HepG2 (cell line): ENCODE data around the gene ARTN. TPM values are rescaled to one million over a fixed set of nuclear protein-coding genes. Genes with fewer than 3 reads are reported as not detected.

Source experiments
- ATAC-seq: fragments of 200-7000 bp; cut with Tn5 transposase; 3 replicates; pipeline ENCODE4 v1.9.1; 2020; ENCODE audit warnings: mild to moderate bottlenecking, moderate library complexity
- BruUV-seq: library from RNA; stranded (reverse); fragments of 400-500 nt; replicated peaks from 2 replicates; lab custom pipeline; 2021; lab: Mats Ljungman, UMichigan
- CTCF ChIA-PET: fragments of 300-600 bp; formaldehyde crosslinking; extraction: SDS; loops from one replicate; lab custom pipeline; 2021; ENCODE audit warnings: low total read pairs, inconsistent platforms, low intra/inter-chr PET ratio; lab: Yijun Ruan, JAX
- POLR2A ChIA-PET: fragments of 350-600 bp; sonication (Branson Sonifier 250); formaldehyde crosslinking; loops from one replicate; lab custom pipeline; 2020; ENCODE audit warnings: antibody characterized with exemption, inconsistent platforms; lab: Yijun Ruan, JAX
- DNase-seq: peaks from one replicate; pipeline ENCODE4 v3.0.0-alpha.2; 2015; ENCODE audit warnings: low spot score
- FAIRE-seq: peaks from 3 replicates; lab custom pipeline; 2011; peaks lifted over from hg19 to GRCh38; lab: Jason Lieb, UNC
- H2AFZ ChIP-seq: one replicate; pipeline ENCODE4 v1.6.1; 2011; ENCODE audit warnings: low read length, inconsistent platforms
- H3K27ac ChIP-seq: fragments of 300-600 bp; 3 replicates; pipeline ENCODE4 v1.8.0; 2011; ENCODE audit warnings: mixed run types, mild to moderate bottlenecking, mixed read lengths, low read length, inconsistent platforms; ENCODE audit not compliant: insufficient read depth; ENCODE audit errors: extremely low read length
- H3K27me3 ChIP-seq, 2 experiments: fragments of 200-600 bp in 1 of 2; 2 replicates in 1 of 2; 3 replicates in 1 of 2; pipeline versions ENCODE4 v1.6.0 to v1.8.0; 2011; ENCODE audit warnings: low read length in 2 of 2, mild to moderate bottlenecking in 2 of 2, moderate library complexity in 2 of 2, inconsistent platforms in 1 of 2; ENCODE audit not compliant: insufficient read depth in 2 of 2, control insufficient read depth in 1 of 2
- H3K36me3 ChIP-seq, 2 experiments: fragments of 200-600 bp in 1 of 2; replicated peaks in 1 of 2; 2 replicates in 1 of 2; 3 replicates in 1 of 2; pipeline versions ENCODE4 v1.5.1 to v1.8.0; 2011; ENCODE audit warnings: low read length in 2 of 2, inconsistent platforms in 1 of 2; ENCODE audit not compliant: insufficient read depth in 2 of 2, control insufficient read depth in 1 of 2
- H3K4me1 ChIP-seq: 2 replicates; pipeline ENCODE4 v1.5.1; 2012; ENCODE audit warnings: low read length, inconsistent platforms; ENCODE audit not compliant: insufficient read depth
- H3K4me2 ChIP-seq: 2 replicates; pipeline ENCODE4 v1.6.0; 2011; ENCODE audit warnings: low read depth, low read length, inconsistent platforms
- H3K4me3 ChIP-seq, 3 experiments: fragments of 200-600 bp in 1 of 3; sonication (generic), shearing (Covaris generic) in 1 of 3; replicated peaks in 1 of 3; 2 replicates each; pipeline ENCODE4 v1.5.1; 2011 to 2016; ENCODE audit warnings: low read length in 3 of 3, inconsistent platforms in 2 of 3, low read depth in 2 of 3, mild to moderate bottlenecking in 2 of 3, control low read depth in 1 of 3, mixed read lengths in 1 of 3; ENCODE audit not compliant: insufficient read depth in 1 of 3
- H3K79me2 ChIP-seq: one replicate; pipeline ENCODE4 v1.6.1; 2011; ENCODE audit warnings: low read length, inconsistent platforms; ENCODE audit not compliant: insufficient read depth
- H3K9ac ChIP-seq: 2 replicates; pipeline ENCODE4 v1.6.0; 2011; ENCODE audit warnings: mild to moderate bottlenecking, low read depth, low read length, inconsistent platforms; ENCODE audit not compliant: insufficient read depth
- H3K9me3 ChIP-seq: 2 replicates; pipeline ENCODE4 v1.5.1; 2012; ENCODE audit warnings: mild to moderate bottlenecking, low read length
- H4K20me1 ChIP-seq: 2 replicates; pipeline ENCODE4 v1.6.0; 2011; ENCODE audit warnings: inconsistent platforms, mild to moderate bottlenecking, low read length, moderate library complexity; ENCODE audit not compliant: insufficient read depth
- MED1 ChIP-seq: sonication (generic); formaldehyde crosslinking; IDR thresholded peaks from 2 replicates; pipeline ENCODE4 v1.4.0; 2020; ENCODE audit warnings: missing genetic modification reagents
- RFX3 ChIP-seq: IDR thresholded peaks from 2 replicates; pipeline ENCODE4 v1.6.1; 2016; ENCODE audit warnings: missing biosample characterization, missing genetic modification reagents
- SP2 ChIP-seq: sonication (generic); formaldehyde crosslinking; IDR thresholded peaks from 2 replicates; pipeline ENCODE4 v1.5.1; 2020; ENCODE audit warnings: mild to moderate bottlenecking, missing genetic modification reagents
- ZBTB42 ChIP-seq: sonication (generic); formaldehyde crosslinking; IDR thresholded peaks from 2 replicates; pipeline ENCODE4 v1.5.0; 2020; ENCODE audit warnings: mild to moderate bottlenecking, missing genetic modification reagents
- ZFP90 ChIP-seq: sonication (generic); formaldehyde crosslinking; IDR thresholded peaks from 2 replicates; pipeline ENCODE4 v1.8.0; 2022; ENCODE audit warnings: missing genetic modification reagents, mild to moderate bottlenecking, inconsistent platforms, borderline replicate concordance
- ZFY ChIP-seq: sonication (generic); formaldehyde crosslinking; IDR thresholded peaks from 2 replicates; pipeline ENCODE4 v1.4.0; 2020; ENCODE audit warnings: missing genetic modification reagents
- ZNF317 ChIP-seq: sonication (generic); formaldehyde crosslinking; IDR thresholded peaks from 2 replicates; pipeline ENCODE4 v1.5.0; 2020; ENCODE audit warnings: mild to moderate bottlenecking, missing genetic modification reagents
- ZNF383 ChIP-seq: sonication (generic); formaldehyde crosslinking; IDR thresholded peaks from 2 replicates; pipeline ENCODE4 v1.4.0; 2020; ENCODE audit warnings: missing genetic modification reagents, mild to moderate bottlenecking, borderline replicate concordance
- ZNF496 ChIP-seq: sonication (generic); formaldehyde crosslinking; IDR thresholded peaks from 2 replicates; pipeline ENCODE4 v1.8.1; 2023; ENCODE audit warnings: mild to moderate bottlenecking, moderate library complexity, missing genetic modification reagents; ENCODE audit not compliant: insufficient replicate concordance
- ZNF549 ChIP-seq: sonication (generic); formaldehyde crosslinking; IDR thresholded peaks from 2 replicates; pipeline ENCODE4 v1.5.0; 2020; ENCODE audit warnings: missing genetic modification reagents
- in situ Hi-C: cut with HindIII; loops from 2 replicates; pipeline ENCODE4 v1.10.0; 2017; ENCODE audit warnings: low pct_unique_long_range_greater_than_20kb; ENCODE audit not compliant: extremely low pct_ligation_motif_present
- intact Hi-C: fragments of 100-400 bp; cut with micrococcal nuclease; formaldehyde crosslinking; loops from one replicate; pipeline ENCODE4 v1.10.0; 2022; ENCODE audit not compliant: unreplicated experiment
- polyA plus RNA-seq, 8 experiments: library from polyadenylated mRNA; depleted of rRNA in 3 of 8; stranded (reverse) in 7 of 8; unstranded in 1 of 8; fragments of >200 nt; fragmentation: Illumina TruSeq in 4 of 8; extraction: Trizol in 4 of 8; gene quantifications; 2 replicates each; pipeline versions ENCODE4 v1.2.1 to v1.2.3, GENCODE V29; 2011 to 2016; ENCODE audit warnings: low read depth in 4 of 8, missing spikeins in 1 of 8, mixed read lengths in 1 of 8; ENCODE audit not compliant: insufficient read depth in 1 of 8
- total RNA-seq, 5 experiments: library from RNA; depleted of rRNA; stranded (reverse); fragments of >200 nt; fragmentation: Illumina TruSeq; extraction: Trizol; gene quantifications; 2 replicates each; pipeline ENCODE4 v1.2.3, GENCODE V29; 2016; ENCODE audit warnings: low read depth in 1 of 5
- TF ChIP-seq, protein P1 (sequence below): sonication (generic); formaldehyde crosslinking; IDR thresholded peaks from 2 replicates; pipeline ENCODE4 v1.5.0; 2020; ENCODE audit warnings: mild to moderate bottlenecking, missing genetic modification reagents
- TF ChIP-seq, protein P2 (sequence below): sonication (generic); formaldehyde crosslinking; IDR thresholded peaks from 2 replicates; pipeline ENCODE4 v1.5.0; 2020; ENCODE audit warnings: missing genetic modification reagents
- TF ChIP-seq, protein P3 (sequence below): sonication (generic); formaldehyde crosslinking; IDR thresholded peaks from 2 replicates; pipeline ENCODE4 v1.9.0; 2021; ENCODE audit warnings: mild to moderate bottlenecking, missing genetic modification reagents

The ARTN gene
- total and polyA plus RNA-seq, 2 of the 13 experiments (the other 11 are each of a cell fraction or from before 2014, with no cell fraction given) = 0.11 to 0.62 TPM

DNA sequence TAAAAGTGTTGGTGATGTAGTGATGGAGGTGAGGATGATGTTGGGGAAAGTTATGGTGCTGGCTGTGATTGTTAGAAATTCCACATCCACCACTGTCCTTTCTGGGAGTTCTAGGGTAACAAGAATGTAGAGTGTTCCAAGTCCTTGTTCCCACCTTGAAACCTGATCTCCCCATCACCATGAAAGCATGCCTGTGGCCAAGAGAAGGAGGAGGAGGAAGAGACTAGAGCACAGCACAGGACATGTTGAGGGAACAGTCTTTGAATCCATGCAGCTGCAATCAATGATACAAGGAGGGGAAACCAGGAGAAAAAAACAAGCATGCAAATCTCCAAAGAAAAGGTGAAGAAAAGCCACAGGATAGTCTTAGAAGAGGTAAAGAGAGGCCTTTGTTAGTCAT is 45.9 kb upstream of the ARTN start:
- no peaks in the 10 kb centered on the region for H3K4me1 ChIP-seq
- no peak for TF ChIP-seq MED1 (CRISPR knock-in tag)
- TF ChIP-seq, protein P1, sequence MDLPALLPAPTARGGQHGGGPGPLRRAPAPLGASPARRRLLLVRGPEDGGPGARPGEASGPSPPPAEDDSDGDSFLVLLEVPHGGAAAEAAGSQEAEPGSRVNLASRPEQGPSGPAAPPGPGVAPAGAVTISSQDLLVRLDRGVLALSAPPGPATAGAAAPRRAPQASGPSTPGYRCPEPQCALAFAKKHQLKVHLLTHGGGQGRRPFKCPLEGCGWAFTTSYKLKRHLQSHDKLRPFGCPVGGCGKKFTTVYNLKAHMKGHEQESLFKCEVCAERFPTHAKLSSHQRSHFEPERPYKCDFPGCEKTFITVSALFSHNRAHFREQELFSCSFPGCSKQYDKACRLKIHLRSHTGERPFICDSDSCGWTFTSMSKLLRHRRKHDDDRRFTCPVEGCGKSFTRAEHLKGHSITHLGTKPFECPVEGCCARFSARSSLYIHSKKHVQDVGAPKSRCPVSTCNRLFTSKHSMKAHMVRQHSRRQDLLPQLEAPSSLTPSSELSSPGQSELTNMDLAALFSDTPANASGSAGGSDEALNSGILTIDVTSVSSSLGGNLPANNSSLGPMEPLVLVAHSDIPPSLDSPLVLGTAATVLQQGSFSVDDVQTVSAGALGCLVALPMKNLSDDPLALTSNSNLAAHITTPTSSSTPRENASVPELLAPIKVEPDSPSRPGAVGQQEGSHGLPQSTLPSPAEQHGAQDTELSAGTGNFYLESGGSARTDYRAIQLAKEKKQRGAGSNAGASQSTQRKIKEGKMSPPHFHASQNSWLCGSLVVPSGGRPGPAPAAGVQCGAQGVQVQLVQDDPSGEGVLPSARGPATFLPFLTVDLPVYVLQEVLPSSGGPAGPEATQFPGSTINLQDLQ (CRISPR knock-in tag) = no peak
- TF ChIP-seq ZNF383 (CRISPR knock-in tag) = no peak
- TF ChIP-seq RFX3 (CRISPR knock-in tag) = no peak
- no peak for TF ChIP-seq ZNF496 (CRISPR knock-in tag)
- TF ChIP-seq ZNF549 = no peak
- no peak for TF ChIP-seq ZFP90 (CRISPR knock-in tag)
- TF ChIP-seq ZNF317 (CRISPR knock-in tag) = no peak
- TF ChIP-seq, protein P2, sequence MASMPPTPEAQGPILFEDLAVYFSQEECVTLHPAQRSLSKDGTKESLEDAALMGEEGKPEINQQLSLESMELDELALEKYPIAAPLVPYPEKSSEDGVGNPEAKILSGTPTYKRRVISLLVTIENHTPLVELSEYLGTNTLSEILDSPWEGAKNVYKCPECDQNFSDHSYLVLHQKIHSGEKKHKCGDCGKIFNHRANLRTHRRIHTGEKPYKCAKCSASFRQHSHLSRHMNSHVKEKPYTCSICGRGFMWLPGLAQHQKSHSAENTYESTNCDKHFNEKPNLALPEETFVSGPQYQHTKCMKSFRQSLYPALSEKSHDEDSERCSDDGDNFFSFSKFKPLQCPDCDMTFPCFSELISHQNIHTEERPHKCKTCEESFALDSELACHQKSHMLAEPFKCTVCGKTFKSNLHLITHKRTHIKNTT = no peak
- TF ChIP-seq SP2 = no peak
- no peak for TF ChIP-seq ZFY (CRISPR knock-in tag)
- TF ChIP-seq, protein P3, sequence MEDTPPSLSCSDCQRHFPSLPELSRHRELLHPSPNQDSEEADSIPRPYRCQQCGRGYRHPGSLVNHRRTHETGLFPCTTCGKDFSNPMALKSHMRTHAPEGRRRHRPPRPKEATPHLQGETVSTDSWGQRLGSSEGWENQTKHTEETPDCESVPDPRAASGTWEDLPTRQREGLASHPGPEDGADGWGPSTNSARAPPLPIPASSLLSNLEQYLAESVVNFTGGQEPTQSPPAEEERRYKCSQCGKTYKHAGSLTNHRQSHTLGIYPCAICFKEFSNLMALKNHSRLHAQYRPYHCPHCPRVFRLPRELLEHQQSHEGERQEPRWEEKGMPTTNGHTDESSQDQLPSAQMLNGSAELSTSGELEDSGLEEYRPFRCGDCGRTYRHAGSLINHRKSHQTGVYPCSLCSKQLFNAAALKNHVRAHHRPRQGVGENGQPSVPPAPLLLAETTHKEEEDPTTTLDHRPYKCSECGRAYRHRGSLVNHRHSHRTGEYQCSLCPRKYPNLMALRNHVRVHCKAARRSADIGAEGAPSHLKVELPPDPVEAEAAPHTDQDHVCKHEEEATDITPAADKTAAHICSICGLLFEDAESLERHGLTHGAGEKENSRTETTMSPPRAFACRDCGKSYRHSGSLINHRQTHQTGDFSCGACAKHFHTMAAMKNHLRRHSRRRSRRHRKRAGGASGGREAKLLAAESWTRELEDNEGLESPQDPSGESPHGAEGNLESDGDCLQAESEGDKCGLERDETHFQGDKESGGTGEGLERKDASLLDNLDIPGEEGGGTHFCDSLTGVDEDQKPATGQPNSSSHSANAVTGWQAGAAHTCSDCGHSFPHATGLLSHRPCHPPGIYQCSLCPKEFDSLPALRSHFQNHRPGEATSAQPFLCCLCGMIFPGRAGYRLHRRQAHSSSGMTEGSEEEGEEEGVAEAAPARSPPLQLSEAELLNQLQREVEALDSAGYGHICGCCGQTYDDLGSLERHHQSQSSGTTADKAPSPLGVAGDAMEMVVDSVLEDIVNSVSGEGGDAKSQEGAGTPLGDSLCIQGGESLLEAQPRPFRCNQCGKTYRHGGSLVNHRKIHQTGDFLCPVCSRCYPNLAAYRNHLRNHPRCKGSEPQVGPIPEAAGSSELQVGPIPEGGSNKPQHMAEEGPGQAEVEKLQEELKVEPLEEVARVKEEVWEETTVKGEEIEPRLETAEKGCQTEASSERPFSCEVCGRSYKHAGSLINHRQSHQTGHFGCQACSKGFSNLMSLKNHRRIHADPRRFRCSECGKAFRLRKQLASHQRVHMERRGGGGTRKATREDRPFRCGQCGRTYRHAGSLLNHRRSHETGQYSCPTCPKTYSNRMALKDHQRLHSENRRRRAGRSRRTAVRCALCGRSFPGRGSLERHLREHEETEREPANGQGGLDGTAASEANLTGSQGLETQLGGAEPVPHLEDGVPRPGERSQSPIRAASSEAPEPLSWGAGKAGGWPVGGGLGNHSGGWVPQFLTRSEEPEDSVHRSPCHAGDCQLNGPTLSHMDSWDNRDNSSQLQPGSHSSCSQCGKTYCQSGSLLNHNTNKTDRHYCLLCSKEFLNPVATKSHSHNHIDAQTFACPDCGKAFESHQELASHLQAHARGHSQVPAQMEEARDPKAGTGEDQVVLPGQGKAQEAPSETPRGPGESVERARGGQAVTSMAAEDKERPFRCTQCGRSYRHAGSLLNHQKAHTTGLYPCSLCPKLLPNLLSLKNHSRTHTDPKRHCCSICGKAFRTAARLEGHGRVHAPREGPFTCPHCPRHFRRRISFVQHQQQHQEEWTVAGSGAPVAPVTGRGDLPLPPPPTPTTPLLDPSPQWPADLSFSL (CRISPR knock-in tag) = no peak
- no peak for TF ChIP-seq ZBTB42 (CRISPR knock-in tag)

More for the DNA sequence above, 45.9 kb upstream of the ARTN start:
- DNase-seq = no peak
- no peaks in the 10 kb centered on the region for H3K79me2 ChIP-seq
- no peak for FAIRE-seq
- H3K27me3 ChIP-seq = no peaks in the 10 kb centered on the region; a peak in 1 of 5 replicates
- no peaks in the 10 kb centered on the region for H4K20me1 ChIP-seq
- no peaks in the 10 kb centered on the region for H3K9me3 ChIP-seq
- in situ Hi-C loops = no loop called here
- no peak overlapping the region for H3K27ac ChIP-seq
- no TSS peak for BruUV-seq
- no peaks in the 10 kb centered on the region for H3K36me3 ChIP-seq
- no peak overlapping the region for H2AFZ ChIP-seq
- intact Hi-C loops = no loop called here
- CTCF ChIA-PET = no interaction called here
- H3K4me3 ChIP-seq = no peak overlapping the region
- no peak overlapping the region for H3K9ac ChIP-seq
- no peak overlapping the region for H3K4me2 ChIP-seq
- POLR2A ChIA-PET = no interaction called here
- no peak for ATAC-seq
